Heart left ventricle (tissue), 16 donors: ENCODE measurements around the gene PDCD6IP. TPM values are rescaled to one million over a fixed set of nuclear protein-coding genes. Genes with fewer than 3 reads are reported as not detected.

ENCODE experiments used
- ATAC-seq, 4 donors: fragments of 200-7000 bp; cut with Tn5 transposase; one replicate each; pipeline ENCODE4 v1.9.1; 2020 to 2022; ENCODE audit warnings: moderate library complexity in 4 of 4, mild to moderate bottlenecking in 3 of 4, moderate number of reproducible peaks in 1 of 4
- DNase-seq, 5 donors: peaks; one replicate each; pipeline ENCODE4 v3.0.0-alpha.2; 2020
- H3K27ac ChIP-seq, 12 donors: fragments of 200-600 bp; sonication (generic) in 4 of 12; one replicate each; pipeline versions ENCODE4 v1.5.0 to v1.8.0; 2016 to 2022; ENCODE audit warnings: mild to moderate bottlenecking in 2 of 12
- H3K27me3 ChIP-seq, 9 donors: fragments of 200-600 bp; sonication (generic) in 2 of 9; one replicate each; pipeline versions ENCODE4 v1.5.1 to v1.8.0; 2016 to 2022; ENCODE audit warnings: mild to moderate bottlenecking in 3 of 9
- H3K36me3 ChIP-seq, 9 donors: fragments of 200-600 bp; sonication (generic) in 2 of 9; one replicate each; pipeline versions ENCODE4 v1.5.0 to v1.8.0; 2018 to 2022; ENCODE audit warnings: mild to moderate bottlenecking in 2 of 9
- H3K4me1 ChIP-seq, 12 donors: fragments of 200-600 bp; sonication (generic) in 4 of 12; one replicate each; pipeline versions ENCODE4 v1.5.0 to v1.8.0; 2016 to 2022; ENCODE audit warnings: mild to moderate bottlenecking in 3 of 12
- H3K4me3 ChIP-seq, 12 donors: fragments of 200-600 bp; sonication (generic) in 4 of 12; one replicate each; pipeline versions ENCODE4 v1.5.0 to v1.8.0; 2017 to 2022; ENCODE audit warnings: mild to moderate bottlenecking in 9 of 12, moderate library complexity in 4 of 12
- H3K9me3 ChIP-seq, 12 donors: fragments of 200-600 bp; sonication (generic) in 4 of 12; one replicate each; pipeline versions ENCODE4 v1.5.0 to v1.8.0; 2016 to 2022; ENCODE audit warnings: mild to moderate bottlenecking in 1 of 12
- POLR2A ChIP-seq, 2 donors: fragments of 450-650 bp; IDR thresholded peaks; one replicate each; pipeline ENCODE4 v1.6.1; 2017; ENCODE audit warnings: antibody characterized with exemption in 2 of 2, mild to moderate bottlenecking in 2 of 2, moderate library complexity in 2 of 2
- WGBS, 4 donors: extraction: QIAGEN DNeasy Blood & Tissue Kit in 2 of 4; methylation state at CpG; one replicate each; pipeline versions ENCODE4 v1.1.5 to v1.1.7; 2013 to 2018; 5-methylcytosine and 5-hydroxymethylcytosine counted together
- intact Hi-C, 10 donors: fragments of 100-400 bp; cut with DNase I; formaldehyde crosslinking; loops; one replicate each; pipeline versions ENCODE4 v1.11.1 to v1.14.2; 2022
- polyA plus RNA-seq, 2 donors: library from polyadenylated mRNA; stranded (reverse); fragments of 200-250 nt; gene quantifications; one replicate each; pipeline ENCODE4 v1.2.3, GENCODE V29; 2013
- total RNA-seq, 9 donors: library from RNA; depleted of rRNA in 2 of 9; stranded (reverse); fragments of >200 nt in 2 of 9; fragmentation: NEBNext Ultra II Directional in 3 of 9; extraction: Animal tissue kit (Norgen Biotek cat#: 25700) in 3 of 9; gene quantifications; one replicate each; pipeline versions ENCODE4 v1.1.0 to v1.2.4, GENCODE V29; 2016 to 2023
- TF ChIP-seq, protein P1 (sequence below), 12 donors: fragments of 200-600 bp; sonication (generic) in 4 of 12; IDR thresholded peaks; one replicate each; pipeline versions ENCODE4 v1.5.0 to v1.8.0; 2018 to 2022; ENCODE audit warnings: antibody characterized with exemption in 12 of 12, mild to moderate bottlenecking in 5 of 12
- donor health status: ischemic (EF 13 %, LVEDD 7.1; RV severe dilation, severe dysfunction).
- donor health status: healthy with polysubstance abuse.
- donor health status: DM: no; HTN: yes; CAD: no.
- donor health status: DM: no; HTN: no; CAD: no.
- donor health status: ischemic (EF 25% LVEDD 6.9; RV normal size, moderate dysfunction).
- donor health status: ischemic (EF 25% LVEDD 5.7; RV mildly dilated, moderate dysfunction).
- donor health status: healthy.
- donor health status: DM: yes; HTN: yes; CAD: no.
- donor health status: ischemic (EF 35%, LVEDD 5.7; RV mildly dilated, moderate dysfunction).
- donor health status: nonischemic (EF 11% LVEDD 7.7; RV severe dilation, severe dysfunction).
- donor health status: DM: yes; HTN: yes; CAD: no.
- donor health status: PGD.
- donor health status: ischemic (EF 29% LVEDD 5.4; RV normal size, mild dysfunction).
- donor health status: nonischemic (EF 23%, LVEDD 6.1; RV moderate dilation, normal function).

The PDCD6IP gene
- total and polyA plus RNA-seq, 11 donors = 25.8 to 205 (median 143) TPM

- TF ChIP-seq POLR2A (IDR thresholded peaks at IDR 0.05) = no peak
- TF ChIP-seq, protein P1, sequence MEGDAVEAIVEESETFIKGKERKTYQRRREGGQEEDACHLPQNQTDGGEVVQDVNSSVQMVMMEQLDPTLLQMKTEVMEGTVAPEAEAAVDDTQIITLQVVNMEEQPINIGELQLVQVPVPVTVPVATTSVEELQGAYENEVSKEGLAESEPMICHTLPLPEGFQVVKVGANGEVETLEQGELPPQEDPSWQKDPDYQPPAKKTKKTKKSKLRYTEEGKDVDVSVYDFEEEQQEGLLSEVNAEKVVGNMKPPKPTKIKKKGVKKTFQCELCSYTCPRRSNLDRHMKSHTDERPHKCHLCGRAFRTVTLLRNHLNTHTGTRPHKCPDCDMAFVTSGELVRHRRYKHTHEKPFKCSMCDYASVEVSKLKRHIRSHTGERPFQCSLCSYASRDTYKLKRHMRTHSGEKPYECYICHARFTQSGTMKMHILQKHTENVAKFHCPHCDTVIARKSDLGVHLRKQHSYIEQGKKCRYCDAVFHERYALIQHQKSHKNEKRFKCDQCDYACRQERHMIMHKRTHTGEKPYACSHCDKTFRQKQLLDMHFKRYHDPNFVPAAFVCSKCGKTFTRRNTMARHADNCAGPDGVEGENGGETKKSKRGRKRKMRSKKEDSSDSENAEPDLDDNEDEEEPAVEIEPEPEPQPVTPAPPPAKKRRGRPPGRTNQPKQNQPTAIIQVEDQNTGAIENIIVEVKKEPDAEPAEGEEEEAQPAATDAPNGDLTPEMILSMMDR (IDR thresholded peaks at IDR 0.05) = no peak
- H3K9me3 ChIP-seq = no peaks in the 10 kb centered on the region
- intact Hi-C loops = no loop called here
- H3K4me3 ChIP-seq = no peak overlapping the region
- ATAC-seq (no peak), DNase-seq (no peak)
- peaks cover 0 to 77% (median 65%) of the 10 kb centered on the region in 9 donors for H3K36me3 ChIP-seq
- 95 to 97% (median 96%) methylated on average over 4 of the region's 4 CpGs for WGBS, 4 donors
- H3K27ac ChIP-seq = no peak overlapping the region
- no peaks in the 10 kb centered on the region for H3K27me3 ChIP-seq
- peaks cover 0 to 11% (median 0%) of the 10 kb centered on the region in 12 donors for H3K4me1 ChIP-seq
Measured at GRCh38 chr3:33821989-33822388, 23.6 kb downstream of the PDCD6IP start.

DNA sequence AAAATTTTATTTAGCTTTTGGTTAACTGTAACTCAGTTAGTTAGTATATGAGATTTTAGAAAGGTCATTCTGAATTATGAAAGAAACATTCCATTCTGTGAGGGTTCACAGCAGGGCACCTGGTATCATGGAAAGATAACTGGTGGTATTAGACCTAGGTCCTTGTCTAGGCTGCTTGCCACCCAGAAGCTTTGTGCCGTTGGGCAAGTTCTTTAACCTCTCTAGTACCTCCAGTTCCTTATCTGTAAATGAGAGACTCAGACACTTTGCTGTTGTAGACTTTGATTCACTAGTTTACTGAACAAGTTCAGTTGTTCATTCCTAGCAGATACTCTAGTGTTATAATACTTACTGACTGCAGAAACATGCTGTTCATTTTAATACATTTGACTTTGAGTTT, 25.4 kb downstream of the PDCD6IP start:
- Histone ChIP-seq H3K4me1 (peaks cover 0 to 11% (median 0%) of the 10 kb centered on the region in 12 donors), H3K36me3 (peaks cover 0 to 96% (median 80%) of the 10 kb centered on the region in 9 donors), H3K27ac (no peak overlapping the region), H3K4me3 (no peak overlapping the region), H3K27me3 (no peaks in the 10 kb centered on the region), H3K9me3 (no peaks in the 10 kb centered on the region)
- intact Hi-C loops = no loop called here
- ATAC-seq (peak in 2 of 4 donors; percentile 49), DNase-seq (no peak)
- no peak for TF ChIP-seq POLR2A (IDR thresholded peaks at IDR 0.05)
- TF ChIP-seq, protein P1 (IDR thresholded peaks at IDR 0.05) = no peak
- WGBS, 4 donors = 47 to 72% (median 59%) methylated on average over 1 of the region's 1 CpG

DNA sequence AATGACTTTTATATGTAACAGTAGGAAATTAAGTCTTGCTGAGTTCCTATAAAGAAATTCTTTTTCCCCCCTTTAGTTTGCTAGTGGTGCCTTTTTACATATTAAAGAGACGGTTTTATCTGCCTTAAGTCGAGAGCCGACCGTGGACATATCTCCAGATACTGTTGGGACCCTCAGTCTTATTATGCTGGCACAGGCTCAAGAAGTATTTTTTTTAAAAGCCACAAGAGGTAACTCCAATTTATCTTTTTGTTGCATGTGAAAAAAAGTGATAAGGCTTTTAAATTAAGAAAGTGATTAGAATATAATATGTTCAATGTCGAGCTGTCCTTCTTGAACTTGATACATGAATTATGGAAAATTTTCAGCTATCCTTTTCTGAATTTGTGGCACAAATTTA, 26.7 kb downstream of the PDCD6IP start:
- Histone ChIP-seq H3K4me1 (peaks cover 0 to 11% (median 0%) of the 10 kb centered on the region in 12 donors), H3K9me3 (no peaks in the 10 kb centered on the region), H3K4me3 (no peak overlapping the region), H3K27ac (no peak overlapping the region), H3K36me3 (peaks cover 0 to 99% (median 85%) of the 10 kb centered on the region in 9 donors), H3K27me3 (no peaks in the 10 kb centered on the region)
- 58 to 67% (median 61%) methylated on average over 5 of the region's 5 CpGs for WGBS, 4 donors
- DNase-seq = no peak
- intact Hi-C loops = no loop called here
- no peak for TF ChIP-seq POLR2A (IDR thresholded peaks at IDR 0.05)
- TF ChIP-seq, protein P1 (IDR thresholded peaks at IDR 0.05) = no peak
- ATAC-seq = no peak

DNA sequence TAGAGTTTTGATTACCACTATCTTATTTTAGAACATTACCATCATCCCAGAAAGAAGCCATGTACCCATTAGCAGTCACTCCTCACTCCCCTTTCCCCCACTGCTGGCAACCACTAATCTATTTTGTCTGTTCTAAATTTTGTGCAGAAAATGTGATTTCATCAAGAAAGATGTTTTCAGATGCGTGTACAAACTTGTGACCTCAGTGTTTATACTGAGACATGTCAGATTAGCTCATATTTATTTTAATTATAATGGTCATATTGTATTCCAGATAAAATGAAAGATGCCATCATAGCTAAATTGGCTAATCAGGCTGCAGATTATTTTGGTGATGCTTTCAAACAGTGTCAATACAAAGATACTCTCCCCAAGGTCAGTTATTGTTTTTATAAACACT, 27.8 kb downstream of the PDCD6IP start:
- Histone ChIP-seq H3K36me3 (peaks cover 0 to 100% (median 92%) of the 10 kb centered on the region in 9 donors), H3K4me1 (peaks cover 0 to 11% (median 0%) of the 10 kb centered on the region in 12 donors), H3K27ac (no peak overlapping the region), H3K27me3 (no peaks in the 10 kb centered on the region), H3K9me3 (no peaks in the 10 kb centered on the region), H3K4me3 (no peak overlapping the region)
- intact Hi-C loops = no loop called here
- TF ChIP-seq POLR2A (IDR thresholded peaks at IDR 0.05) = no peak
- TF ChIP-seq, protein P1 (IDR thresholded peaks at IDR 0.05) = no peak
- ATAC-seq (no peak), DNase-seq (no peak)
- WGBS, 4 donors = 76 to 91% (median 87%) methylated on average over 1 of the region's 1 CpG
